ENCODE results near the gene NME9.

The NME9 gene

DNA sequence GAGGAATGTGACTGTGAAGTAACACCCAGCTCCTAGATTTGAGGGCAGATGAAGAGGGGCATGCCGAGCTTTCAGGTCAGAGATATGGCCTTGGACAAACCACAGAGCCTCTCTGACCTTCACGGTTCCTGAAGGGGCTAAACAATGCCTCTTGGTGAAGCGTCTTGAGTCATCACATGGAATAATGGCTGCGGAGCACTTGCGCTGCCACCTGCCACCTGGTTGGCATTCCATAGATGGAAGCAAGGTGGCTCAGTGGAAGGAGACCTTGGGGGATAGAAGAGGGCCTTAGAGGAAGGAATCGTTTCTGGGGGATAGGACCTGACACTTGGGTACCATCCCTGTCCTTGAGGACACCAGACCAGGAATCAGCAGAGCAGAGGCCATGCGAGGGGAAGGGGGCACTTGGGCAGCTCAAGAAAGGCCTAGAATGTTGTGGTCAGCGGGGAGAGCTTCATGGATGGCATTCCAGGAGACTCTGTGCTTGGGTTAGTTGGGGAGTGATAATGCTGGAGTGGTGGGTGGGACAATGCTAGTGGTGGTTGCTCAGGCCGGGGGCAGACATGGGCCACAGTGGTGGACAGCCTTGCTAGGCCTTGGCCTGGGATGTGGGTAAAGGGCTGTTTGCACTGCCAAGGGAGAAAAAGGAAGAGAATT is 31.3 kb upstream of the NME9 start:
- no peak for DNase-seq

DNA sequence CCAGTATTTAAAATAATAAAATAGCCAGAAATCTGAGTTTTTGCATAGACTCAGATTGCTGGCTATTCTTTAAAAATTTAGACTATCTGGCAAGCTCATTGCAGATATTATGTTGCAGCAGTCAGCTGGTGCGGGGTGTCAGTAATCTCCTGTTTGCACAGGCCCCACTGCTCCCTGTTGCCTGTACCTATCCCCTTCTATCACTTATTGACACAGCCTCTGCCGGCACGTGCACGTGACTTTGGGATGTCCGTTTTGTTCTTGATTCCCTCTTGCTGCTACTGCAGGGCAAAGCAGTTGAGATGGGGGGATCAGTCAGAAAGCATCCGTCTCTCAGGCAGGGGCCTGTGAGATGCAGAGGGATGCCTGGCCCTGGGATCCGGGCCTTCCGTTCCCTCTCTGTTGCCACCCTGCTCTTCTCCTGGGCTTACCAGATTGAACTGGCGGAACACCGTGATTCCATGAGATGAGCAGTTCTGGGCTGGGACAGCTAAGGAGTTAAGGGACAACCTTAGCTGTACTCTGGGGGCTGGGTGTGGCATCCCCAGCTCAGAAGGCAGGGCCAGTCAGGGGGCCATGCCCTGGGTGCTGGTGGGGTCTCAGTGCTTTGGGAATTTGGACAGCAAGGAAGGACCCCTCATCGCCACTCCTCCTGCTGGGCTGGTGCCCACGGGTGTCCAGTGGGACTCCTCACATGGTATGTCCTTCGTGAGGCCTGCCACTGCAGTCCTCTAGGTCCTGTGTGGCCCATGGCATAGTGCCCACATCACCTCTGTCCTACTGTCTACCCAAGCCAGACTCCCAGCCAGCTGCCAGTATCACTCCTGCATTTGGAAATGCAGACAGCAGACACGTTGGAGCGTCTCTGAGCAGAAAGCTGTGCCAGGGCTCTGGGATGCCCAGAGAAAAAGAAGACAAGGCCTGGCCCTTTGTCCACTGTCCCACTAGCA is 30.5 kb upstream of the NME9 start:
- no peak for DNase-seq

GRCh38 chr3:138359148-138359918 is 29.7 kb upstream of the NME9 start:
- DNase-seq: no peak

DNA sequence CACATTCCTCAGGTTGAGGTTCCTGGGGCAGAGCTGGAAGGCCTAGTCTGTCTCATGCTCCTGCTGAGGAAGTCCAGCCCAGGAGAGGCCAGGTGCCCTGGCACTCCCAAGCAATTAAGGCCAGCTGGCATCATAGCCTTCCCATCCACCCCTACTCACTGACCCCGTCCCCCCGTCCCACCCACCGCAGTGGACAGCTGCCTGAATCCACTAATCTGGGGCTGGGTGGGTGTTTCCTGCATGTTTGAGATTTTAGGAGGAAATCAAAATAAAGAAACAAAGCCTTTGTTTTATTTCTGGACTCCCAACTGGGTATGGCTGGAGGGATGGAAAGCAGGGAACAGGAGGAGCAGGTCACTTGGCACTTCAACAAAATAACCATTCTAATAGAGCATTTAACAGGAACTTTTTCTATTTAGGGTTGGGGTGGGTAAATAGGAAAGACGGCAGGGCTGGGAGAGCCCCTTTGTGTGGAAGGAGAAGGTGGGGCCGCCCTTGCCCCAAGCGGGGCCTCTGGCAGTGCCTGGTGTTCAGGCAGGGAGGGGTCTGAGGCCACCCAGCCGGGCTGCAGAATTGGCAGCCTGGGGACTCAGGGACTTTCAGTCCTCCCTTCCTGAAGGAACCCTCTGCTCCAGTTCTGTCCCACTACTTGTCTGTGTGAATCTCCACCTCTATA is 27.2 kb upstream of the NME9 start:
- DNase-seq: no peak

DNA sequence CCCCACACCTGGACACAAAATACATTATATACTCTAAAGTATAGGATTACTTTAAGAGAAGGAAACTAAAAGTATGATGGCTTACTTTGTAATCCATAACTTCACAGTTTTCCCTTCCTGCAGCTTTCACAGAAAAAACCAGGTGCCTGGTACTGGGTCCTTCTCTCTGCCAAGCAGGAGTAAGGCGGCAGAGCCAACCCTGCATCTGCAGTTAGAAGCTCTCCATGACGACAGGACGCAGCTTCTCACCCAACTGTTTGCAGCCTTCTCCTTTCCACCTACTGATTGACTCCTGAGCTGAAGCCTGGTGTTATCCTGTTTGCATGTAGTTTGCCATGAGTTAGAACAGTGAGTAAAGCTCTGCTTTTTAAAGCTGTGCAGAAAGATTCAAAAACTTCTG is 25.4 kb upstream of the NME9 start:
- DNase-seq: no peak

- DNase-seq: no peak
Measured at GRCh38 chr3:138354376-138354775, 24.7 kb upstream of the NME9 start.

DNA sequence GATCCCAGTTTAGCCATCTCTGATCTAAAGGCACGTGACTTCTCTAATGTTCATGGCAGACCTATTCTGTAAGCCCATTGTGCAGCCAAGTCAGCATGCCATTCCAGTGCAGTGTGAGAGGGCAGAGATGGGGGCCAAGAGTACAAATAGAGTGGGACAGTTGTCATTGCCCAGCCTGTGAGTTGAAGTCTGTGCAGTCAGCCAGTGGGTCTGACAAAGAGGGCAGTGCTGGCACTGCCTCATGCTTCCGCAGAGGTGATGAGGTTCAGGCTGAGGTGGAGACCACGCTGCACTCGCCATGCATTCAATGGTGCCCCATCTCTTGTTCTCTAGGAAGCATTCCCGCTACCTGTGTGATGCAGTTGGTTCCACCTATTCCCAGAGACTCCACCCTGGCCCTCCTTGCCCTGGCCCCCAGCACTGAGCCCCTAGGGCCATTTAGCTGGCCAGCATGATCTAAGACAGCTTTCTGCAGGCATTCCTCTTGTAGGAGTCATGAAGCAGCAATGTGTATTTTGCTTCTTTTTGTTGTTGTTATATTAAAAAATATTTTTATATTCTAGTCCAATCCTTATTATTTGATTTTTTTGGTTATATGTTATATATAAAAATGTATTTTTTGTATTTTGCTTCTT is 22.4 kb upstream of the NME9 start:
- DNase-seq: no peak

DNA sequence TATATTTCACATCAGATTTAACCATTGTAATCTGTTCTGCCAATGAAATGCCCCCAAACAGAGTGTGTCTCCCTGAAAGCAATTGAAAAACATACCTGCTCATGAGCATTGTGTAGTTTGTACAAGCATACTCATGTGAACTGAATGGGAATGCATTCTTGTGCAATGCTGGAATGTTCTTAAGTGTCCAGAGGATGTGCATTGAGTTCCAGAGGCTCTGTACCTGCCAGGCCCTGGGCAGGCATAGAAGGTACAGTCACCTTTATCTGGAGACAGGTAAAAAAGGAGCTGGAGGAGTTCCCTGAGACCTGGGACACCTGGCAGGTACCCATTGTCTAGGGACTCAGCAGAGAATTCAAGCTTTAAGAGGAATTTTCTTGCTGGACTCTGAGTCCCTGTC is 21.5 kb upstream of the NME9 start:
- DNase-seq: no peak

GRCh38 chr3:138349926-138350665 is 20.4 kb upstream of the NME9 start:
- no peak for DNase-seq

- DNase-seq: no peak
Measured at GRCh38 chr3:138348754-138349739, 19.4 kb upstream of the NME9 start.

GRCh38 chr3:138347960-138348753 is 18.5 kb upstream of the NME9 start, which contains the start of gene MRAS:
TSS of gene MRAS (plus strand) at chr3:138348579. CDS start at chr3:138372884, 24,305 bp downstream.
- no peak for DNase-seq

DNA sequence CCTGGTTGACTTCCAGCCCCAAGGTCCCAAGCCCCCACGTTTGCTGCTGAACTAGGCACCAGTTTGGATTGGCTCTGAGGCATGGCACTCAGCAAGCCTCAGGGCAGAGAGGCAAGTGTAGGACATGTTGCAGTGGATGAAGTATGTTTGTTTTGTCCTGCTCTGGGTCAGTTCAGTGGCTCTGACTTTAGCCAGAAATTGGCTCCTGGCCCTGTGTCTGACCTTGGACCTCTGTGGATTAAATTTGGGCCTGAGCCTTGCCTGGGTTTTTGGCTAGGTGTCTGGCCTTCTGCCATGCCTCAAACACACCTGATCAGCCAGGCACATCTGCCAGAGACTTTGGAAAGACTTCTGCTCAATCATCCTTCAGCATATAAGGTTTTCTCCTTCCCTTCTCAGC is 15.1 kb upstream of the NME9 start:
- no peak for DNase-seq

DNA sequence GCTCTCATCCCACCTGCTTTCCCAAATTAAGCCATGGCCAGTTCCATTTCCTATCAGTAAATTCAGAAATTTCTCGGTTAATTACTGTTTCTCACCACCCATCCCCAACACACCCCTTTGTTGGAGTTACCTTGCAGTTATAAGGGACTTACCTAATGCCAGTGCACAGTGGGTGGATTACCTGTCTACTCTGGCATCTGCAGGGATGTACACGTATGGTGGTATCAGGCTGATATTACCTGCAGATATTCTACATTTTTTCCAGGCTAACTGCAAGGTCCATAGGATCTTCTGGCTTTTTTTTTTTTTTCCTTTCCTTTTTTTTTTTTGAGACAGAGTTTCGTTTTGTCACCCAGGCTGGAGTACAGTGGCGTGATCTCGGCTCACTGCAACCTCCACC is 10.9 kb upstream of the NME9 start:
- no peak for DNase-seq

- DNase-seq: no peak
Measured at GRCh38 chr3:138338811-138339210, 9.2 kb upstream of the NME9 start.

DNA sequence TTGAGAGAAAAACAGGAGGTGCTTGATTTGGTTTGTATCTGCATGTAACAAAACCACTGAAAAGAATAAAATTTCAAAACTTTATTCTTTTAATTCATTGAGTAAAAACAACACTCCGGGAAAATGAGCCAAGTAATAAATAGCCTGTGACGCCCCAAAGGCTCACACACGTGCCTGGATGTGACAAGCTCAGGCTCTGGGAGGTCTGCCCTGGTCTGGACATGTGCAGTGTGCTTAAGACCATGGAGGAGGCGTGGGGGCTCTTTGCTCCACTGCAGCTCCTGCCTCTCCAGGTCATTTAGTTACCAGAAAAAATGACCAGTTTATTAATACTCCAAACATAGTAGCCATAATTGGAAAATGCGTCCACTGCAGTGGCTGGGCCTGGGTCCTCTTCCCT is 8.6 kb upstream of the NME9 start:
- DNase-seq: no peak

DNA sequence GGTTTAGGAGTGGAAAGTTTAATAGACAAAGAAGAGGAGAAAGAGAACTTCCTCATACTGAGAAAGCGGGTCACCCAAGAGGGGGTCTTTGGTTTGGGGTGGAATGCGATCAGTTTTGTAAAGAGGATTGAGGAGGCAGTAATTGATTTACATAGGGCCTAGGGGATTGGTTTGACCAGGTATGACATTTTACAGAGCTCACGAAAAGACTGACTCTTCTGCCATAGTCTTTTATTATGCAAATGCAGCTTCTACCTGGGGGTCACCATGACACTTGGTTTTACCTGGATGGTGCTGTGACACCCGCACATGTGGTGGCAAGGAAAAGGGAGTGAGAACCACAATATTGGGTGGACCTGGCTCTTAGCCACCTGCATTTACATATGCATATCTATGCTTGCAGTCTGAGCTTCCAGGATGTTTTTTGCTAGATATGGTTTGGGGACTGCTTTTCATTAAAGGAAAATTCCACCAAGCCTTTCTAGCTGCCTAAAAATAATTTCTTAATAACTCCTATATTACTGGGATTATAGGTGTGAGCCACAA is 6.9 kb upstream of the NME9 start:
- DNase-seq: no peak

DNA sequence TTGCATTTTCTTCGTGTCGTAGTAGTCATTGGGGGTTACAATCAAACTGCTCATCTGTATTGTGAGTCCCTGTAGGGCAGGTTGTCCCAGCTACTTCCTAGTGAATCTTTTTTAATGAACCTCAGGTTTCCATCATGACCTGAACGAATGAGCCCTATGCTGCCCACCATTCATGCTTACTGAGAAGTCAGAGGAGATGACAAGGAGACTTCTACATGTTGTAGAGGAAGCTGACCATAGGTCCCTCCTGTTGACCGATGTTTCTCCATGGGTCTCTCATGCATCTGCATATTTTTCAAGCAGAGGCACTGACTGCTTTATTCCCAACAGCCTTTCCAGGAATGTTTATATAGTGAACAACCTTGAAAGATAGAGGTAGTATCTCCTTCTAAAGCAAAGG is 5.0 kb upstream of the NME9 start:
- no peak for DNase-seq

DNA sequence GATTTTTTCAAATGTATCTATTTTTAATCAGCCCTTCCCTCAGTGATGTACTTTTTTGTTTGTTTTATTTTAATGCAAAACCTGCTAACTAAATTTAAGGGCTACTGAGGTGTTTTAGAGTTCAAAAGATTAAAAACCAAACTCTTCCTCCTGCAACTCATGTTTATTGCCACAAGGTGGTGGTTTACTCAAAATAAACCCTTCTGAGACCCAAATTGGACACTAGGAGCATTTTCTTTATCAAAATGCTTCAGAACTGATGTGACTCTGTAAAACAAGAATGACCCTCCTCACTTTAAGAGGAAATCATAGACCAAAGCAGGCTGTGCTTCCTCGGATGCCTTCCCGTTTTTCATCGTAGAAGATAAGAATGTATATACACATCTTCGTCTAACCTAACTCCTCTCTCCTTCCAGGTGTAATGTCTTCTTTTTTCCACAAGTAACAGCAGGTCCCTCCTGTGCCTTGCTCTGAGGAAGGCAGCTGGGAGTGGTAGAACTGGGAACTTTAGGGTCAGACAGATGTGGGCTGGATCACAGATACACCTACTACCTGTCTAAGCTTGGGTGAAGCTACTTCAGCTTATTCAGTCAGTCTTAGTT is 2.9 kb upstream of the NME9 start:
- DNase-seq: no peak
